Measurements from ENCODE around the gene OR5D14.

The OR5D14 gene

GRCh38 chr11:55795256-55795655 lies at the start of gene OR5D14:
Gene OR5D14, plus strand, starts transcription at chr11:55795556. Its CDS starts 0 bp downstream, at chr11:55795556.
- Histone ChIP-seq H3K27ac (ENCODE audit: low read depth, low read length) (no peak within 1 kb of the TSS), H3K4me1 (ENCODE audit: control insufficient read depth, insufficient read depth, low read length) (no peaks in the 10 kb centered on the region), H3K36me3 (ENCODE audit: control insufficient read depth, insufficient read depth, low read length) (no peaks in the 10 kb centered on the region), H3K9ac (ENCODE audit: low read depth, low read length) (no peak within 1 kb of the TSS), H3K9me3 (ENCODE audit: control insufficient read depth, insufficient read depth, low read length) (peaks cover 95% of the 10 kb centered on the region), H3K4me3 (ENCODE audit: low read depth, low read length) (no peak within 1 kb of the TSS), H3K27me3 (ENCODE audit: control insufficient read depth, insufficient read depth, low read length) (no peaks in the 10 kb centered on the region)

GRCh38 chr11:55773138-55773537 lies 22.2 kb upstream of the OR5D14 start, which contains the start of gene OR5D13:
Gene OR5D13, plus strand, starts transcription at chr11:55773438. Its CDS starts 0 bp downstream, at chr11:55773438.
- Histone ChIP-seq H3K27ac (ENCODE audit: low read depth, low read length) (no peak within 1 kb of the TSS), H3K4me3 (ENCODE audit: low read depth, low read length) (no peak within 1 kb of the TSS), H3K9ac (ENCODE audit: low read depth, low read length) (no peak within 1 kb of the TSS), H3K9me3 (ENCODE audit: control insufficient read depth, insufficient read depth, low read length) (peaks cover 84% of the 10 kb centered on the region), H3K27me3 (ENCODE audit: control insufficient read depth, insufficient read depth, low read length) (no peaks in the 10 kb centered on the region), H3K36me3 (ENCODE audit: control insufficient read depth, insufficient read depth, low read length) (no peaks in the 10 kb centered on the region), H3K4me1 (ENCODE audit: control insufficient read depth, insufficient read depth, low read length) (no peaks in the 10 kb centered on the region)

- no peaks in the 10 kb centered on the region for H3K36me3 ChIP-seq (ENCODE audit: control insufficient read depth, insufficient read depth, low read length)
- H3K27ac ChIP-seq (ENCODE audit: low read depth, low read length): no peak overlapping the region
- H3K4me3 ChIP-seq (ENCODE audit: low read depth, low read length): no peak overlapping the region
- no peaks in the 10 kb centered on the region for H3K4me1 ChIP-seq (ENCODE audit: control insufficient read depth, insufficient read depth, low read length)
- no peaks in the 10 kb centered on the region for H3K27me3 ChIP-seq (ENCODE audit: control insufficient read depth, insufficient read depth, low read length)
- H3K9me3 ChIP-seq (ENCODE audit: control insufficient read depth, insufficient read depth, low read length): peaks cover 95% of the 10 kb centered on the region
- no peak overlapping the region for H3K9ac ChIP-seq (ENCODE audit: low read depth, low read length)
Observed at GRCh38 chr11:55791606-55792005, 3.8 kb upstream of the OR5D14 start.

- no peak overlapping the region for H3K4me3 ChIP-seq (ENCODE audit: low read depth, low read length)
- H3K9ac ChIP-seq (ENCODE audit: low read depth, low read length): no peak overlapping the region
- H3K9me3 ChIP-seq (ENCODE audit: control insufficient read depth, insufficient read depth, low read length): peaks cover 94% of the 10 kb centered on the region
- H3K4me1 ChIP-seq (ENCODE audit: control insufficient read depth, insufficient read depth, low read length): no peaks in the 10 kb centered on the region
- no peaks in the 10 kb centered on the region for H3K36me3 ChIP-seq (ENCODE audit: control insufficient read depth, insufficient read depth, low read length)
- no peaks in the 10 kb centered on the region for H3K27me3 ChIP-seq (ENCODE audit: control insufficient read depth, insufficient read depth, low read length)
- H3K27ac ChIP-seq (ENCODE audit: low read depth, low read length): no peak overlapping the region
Observed at GRCh38 chr11:55793321-55793720, 2.0 kb upstream of the OR5D14 start.

GRCh38 chr11:55806248-55806647 lies 10.9 kb downstream of the OR5D14 start:
- Histone ChIP-seq H3K36me3 (ENCODE audit: control insufficient read depth, insufficient read depth, low read length) (no peaks in the 10 kb centered on the region), H3K27me3 (ENCODE audit: control insufficient read depth, insufficient read depth, low read length) (no peaks in the 10 kb centered on the region), H3K27ac (ENCODE audit: low read depth, low read length) (no peak overlapping the region), H3K4me3 (ENCODE audit: low read depth, low read length) (no peak overlapping the region), H3K9ac (ENCODE audit: low read depth, low read length) (no peak overlapping the region), H3K9me3 (ENCODE audit: control insufficient read depth, insufficient read depth, low read length) (peaks cover 92% of the 10 kb centered on the region), H3K4me1 (ENCODE audit: control insufficient read depth, insufficient read depth, low read length) (no peaks in the 10 kb centered on the region)

GRCh38 chr11:55811067-55811466 lies 15.7 kb downstream of the OR5D14 start, which contains the start of gene OR5L1:
Gene OR5L1, plus strand, starts transcription at chr11:55811367. Its CDS starts 100 bp downstream, at chr11:55811467.
- H3K27me3 ChIP-seq (ENCODE audit: control insufficient read depth, insufficient read depth, low read length): no peaks in the 10 kb centered on the region
- H3K4me1 ChIP-seq (ENCODE audit: control insufficient read depth, insufficient read depth, low read length): no peaks in the 10 kb centered on the region
- no peaks in the 10 kb centered on the region for H3K36me3 ChIP-seq (ENCODE audit: control insufficient read depth, insufficient read depth, low read length)
- H3K9me3 ChIP-seq (ENCODE audit: control insufficient read depth, insufficient read depth, low read length): peaks cover 90% of the 10 kb centered on the region
- no peak within 1 kb of the TSS for H3K4me3 ChIP-seq (ENCODE audit: low read depth, low read length)
- no peak within 1 kb of the TSS for H3K27ac ChIP-seq (ENCODE audit: low read depth, low read length)
- no peak within 1 kb of the TSS for H3K9ac ChIP-seq (ENCODE audit: low read depth, low read length)

- H3K4me3 ChIP-seq (ENCODE audit: low read depth, low read length): no peak within 1 kb of the TSS
- no peak within 1 kb of the TSS for H3K27ac ChIP-seq (ENCODE audit: low read depth, low read length)
- no peak within 1 kb of the TSS for H3K9ac ChIP-seq (ENCODE audit: low read depth, low read length)
- no peaks in the 10 kb centered on the region for H3K27me3 ChIP-seq (ENCODE audit: control insufficient read depth, insufficient read depth, low read length)
- no peaks in the 10 kb centered on the region for H3K4me1 ChIP-seq (ENCODE audit: control insufficient read depth, insufficient read depth, low read length)
- H3K9me3 ChIP-seq (ENCODE audit: control insufficient read depth, insufficient read depth, low read length): peaks cover 85% of the 10 kb centered on the region
- H3K36me3 ChIP-seq (ENCODE audit: control insufficient read depth, insufficient read depth, low read length): no peaks in the 10 kb centered on the region
Observed at GRCh38 chr11:55819330-55819729, 24.0 kb downstream of the OR5D14 start, which contains the start of gene OR5D18. Gene OR5D18, plus strand, starts transcription at chr11:55819630. Its CDS starts 0 bp downstream, at chr11:55819630.

- Histone ChIP-seq H3K36me3 (ENCODE audit: control insufficient read depth, insufficient read depth, low read length) (no peaks in the 10 kb centered on the region), H3K9ac (ENCODE audit: low read depth, low read length) (no peak within 1 kb of the TSS), H3K27ac (ENCODE audit: low read depth, low read length) (no peak within 1 kb of the TSS), H3K9me3 (ENCODE audit: control insufficient read depth, insufficient read depth, low read length) (peaks cover 95% of the 10 kb centered on the region), H3K4me1 (ENCODE audit: control insufficient read depth, insufficient read depth, low read length) (no peaks in the 10 kb centered on the region), H3K27me3 (ENCODE audit: control insufficient read depth, insufficient read depth, low read length) (no peaks in the 10 kb centered on the region), H3K4me3 (ENCODE audit: low read depth, low read length) (no peak within 1 kb of the TSS)
Observed at GRCh38 chr11:55826919-55827318, 31.6 kb downstream of the OR5D14 start, which contains the start of gene OR5L2. Gene OR5L2, plus strand, starts transcription at chr11:55827219. Its CDS starts 0 bp downstream, at chr11:55827219.

- H3K27ac ChIP-seq (ENCODE audit: low read depth, low read length): no peak within 1 kb of the TSS
- H3K9me3 ChIP-seq (ENCODE audit: control insufficient read depth, insufficient read depth, low read length): peaks cover 76% of the 10 kb centered on the region
- no peaks in the 10 kb centered on the region for H3K27me3 ChIP-seq (ENCODE audit: control insufficient read depth, insufficient read depth, low read length)
- H3K4me1 ChIP-seq (ENCODE audit: control insufficient read depth, insufficient read depth, low read length): no peaks in the 10 kb centered on the region
- H3K9ac ChIP-seq (ENCODE audit: low read depth, low read length): no peak within 1 kb of the TSS
- no peaks in the 10 kb centered on the region for H3K36me3 ChIP-seq (ENCODE audit: control insufficient read depth, insufficient read depth, low read length)
- no peak within 1 kb of the TSS for H3K4me3 ChIP-seq (ENCODE audit: low read depth, low read length)
Observed at GRCh38 chr11:55838452-55838851, 43.1 kb downstream of the OR5D14 start, which contains the start of gene OR5D16. Gene OR5D16, plus strand, starts transcription at chr11:55838752. Its CDS starts 0 bp downstream, at chr11:55838752.

All from HUES48 (cell line).